ENCODE results near the gene SLC8A3. TPM values are rescaled to one million over a fixed set of nuclear protein-coding genes. Genes with fewer than 3 reads are reported as not detected.

SLC8A3 gene
- total and polyA plus RNA-seq, 2 donors (not counting 3 experiments of a cell fraction or from before 2014, with no cell fraction given) = not detected

DNA sequence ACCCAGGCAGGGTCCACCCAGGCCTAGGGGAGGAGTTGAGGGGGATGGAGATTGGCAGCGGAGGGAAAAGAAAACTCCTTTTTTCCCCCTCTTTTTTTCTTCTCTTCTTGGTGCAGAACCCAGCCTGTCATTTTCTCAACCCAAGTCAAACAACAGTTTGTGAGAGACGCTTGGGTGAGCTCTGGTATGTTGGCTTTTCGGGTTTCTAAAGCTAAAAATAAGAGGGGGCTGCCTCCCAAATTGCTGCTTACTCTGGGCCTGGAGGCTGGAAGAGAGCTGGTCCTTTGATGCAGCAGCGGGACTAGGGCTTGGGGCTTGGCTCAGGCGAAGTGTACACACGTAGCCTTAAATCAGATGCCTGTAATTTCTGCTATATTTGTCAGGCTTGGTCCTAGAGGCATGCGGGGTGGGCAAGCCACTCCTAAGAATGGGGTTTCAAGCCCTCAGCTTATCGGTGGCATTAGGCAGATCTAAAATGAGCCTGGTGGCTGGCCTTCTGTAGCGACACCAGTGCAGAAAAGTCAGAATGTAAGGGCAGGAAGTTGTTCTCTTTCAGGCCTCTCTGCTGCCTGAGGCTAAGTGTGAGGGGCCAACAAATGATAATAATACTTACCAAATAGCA lies 816 bp upstream of the SLC8A3 start:
- FAIRE-seq = peak; percentile 12
- ChIA-PET CTCF (interaction anchor here (0.9 kb wide), 2 partner anchors 17 to 102 kb away, joined by 3 to 5 read pairs; no protein-coding TSS in a partner anchor), POLR2A (no interaction called here)
- H4K20me1 ChIP-seq (replicated peaks; ENCODE audit: control insufficient read depth, extremely low read depth, insufficient read depth, low read length) = no peaks in the 10 kb centered on the region
- H3K9me1 ChIP-seq (replicated peaks; ENCODE audit: control insufficient read depth, extremely low read depth, insufficient read depth, low read length) = no peaks in the 10 kb centered on the region
- intact Hi-C loops (cut with micrococcal nuclease) (loop anchor here (5.0 to 10.0 kb wide), 2 partner anchors 168 to 375 kb away; partner anchors contain the start of gene COX16), dilution Hi-C loops (cut with MboI; ENCODE audit: extremely low pct_ligation_motif_present, low sequenced_read_pairs) (no loop called here)
- H3K27ac ChIP-seq (ENCODE audit: insufficient read depth, low read depth, low read length) = no peak overlapping the region
- H3K9me3 ChIP-seq (replicated peaks; ENCODE audit: control insufficient read depth, insufficient read depth, low read length) = no peaks in the 10 kb centered on the region
- TF ChIP-seq POLR2AphosphoS5 (IDR thresholded peaks at IDR 0.05; ENCODE audit: insufficient read depth, low read depth, low read length) (no peak), JUN (IDR thresholded peaks at IDR 0.05; ENCODE audit: borderline replicate concordance, insufficient read depth, insufficient read length, low read depth) (no peak), EZH2 (IDR thresholded peaks at IDR 0.05; ENCODE audit: borderline replicate concordance, low read depth, low read length, severe bottlenecking) (no peak), FOS (IDR thresholded peaks at IDR 0.05; ENCODE audit: borderline replicate concordance, insufficient read depth, low read length) (no peak), MYC (IDR thresholded peaks at IDR 0.05; ENCODE audit: low read depth, low read length) (no peak), POLR2A (IDR thresholded peaks at IDR 0.05; ENCODE audit: low read depth, low read length) (no peak), GATA2 (IDR thresholded peaks at IDR 0.05; ENCODE audit: insufficient read depth, insufficient read length, low read depth, low read length) (no peak)
- TF ChIP-seq, protein P1, sequence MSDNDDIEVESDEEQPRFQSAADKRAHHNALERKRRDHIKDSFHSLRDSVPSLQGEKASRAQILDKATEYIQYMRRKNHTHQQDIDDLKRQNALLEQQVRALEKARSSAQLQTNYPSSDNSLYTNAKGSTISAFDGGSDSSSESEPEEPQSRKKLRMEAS (IDR thresholded peaks at IDR 0.05; ENCODE audit: insufficient read depth, insufficient read length) = no peak
- TF ChIP-seq, protein P2, sequence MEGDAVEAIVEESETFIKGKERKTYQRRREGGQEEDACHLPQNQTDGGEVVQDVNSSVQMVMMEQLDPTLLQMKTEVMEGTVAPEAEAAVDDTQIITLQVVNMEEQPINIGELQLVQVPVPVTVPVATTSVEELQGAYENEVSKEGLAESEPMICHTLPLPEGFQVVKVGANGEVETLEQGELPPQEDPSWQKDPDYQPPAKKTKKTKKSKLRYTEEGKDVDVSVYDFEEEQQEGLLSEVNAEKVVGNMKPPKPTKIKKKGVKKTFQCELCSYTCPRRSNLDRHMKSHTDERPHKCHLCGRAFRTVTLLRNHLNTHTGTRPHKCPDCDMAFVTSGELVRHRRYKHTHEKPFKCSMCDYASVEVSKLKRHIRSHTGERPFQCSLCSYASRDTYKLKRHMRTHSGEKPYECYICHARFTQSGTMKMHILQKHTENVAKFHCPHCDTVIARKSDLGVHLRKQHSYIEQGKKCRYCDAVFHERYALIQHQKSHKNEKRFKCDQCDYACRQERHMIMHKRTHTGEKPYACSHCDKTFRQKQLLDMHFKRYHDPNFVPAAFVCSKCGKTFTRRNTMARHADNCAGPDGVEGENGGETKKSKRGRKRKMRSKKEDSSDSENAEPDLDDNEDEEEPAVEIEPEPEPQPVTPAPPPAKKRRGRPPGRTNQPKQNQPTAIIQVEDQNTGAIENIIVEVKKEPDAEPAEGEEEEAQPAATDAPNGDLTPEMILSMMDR (IDR thresholded peaks at IDR 0.05; ENCODE audit: extremely low read depth in 1 of 2, insufficient read depth in 1 of 2, low read depth in 1 of 2, low read length in 2 of 2) = no peak
- peak overlapping the region; percentile 93 for H3K4me2 ChIP-seq (ENCODE audit: insufficient read depth, low read length)
- DNase-seq (ENCODE audit: low read depth, low spot score) = no peak
- no peak overlapping the region for H3K9ac ChIP-seq (replicated peaks; ENCODE audit: extremely low read depth, insufficient read depth, low read length)
- peaks cover 19% of the 10 kb centered on the region for H3K4me1 ChIP-seq (ENCODE audit: control insufficient read depth, extremely low read depth, insufficient read depth, low read length)
- H3K79me2 ChIP-seq (ENCODE audit: control insufficient read depth, insufficient read depth, low read length) = no peaks in the 10 kb centered on the region
- no peak overlapping the region for H2AFZ ChIP-seq (ENCODE audit: low read depth, low read length)
- no peaks in the 10 kb centered on the region for H3K36me3 ChIP-seq (ENCODE audit: control insufficient read depth in 2 of 2, extremely low read depth in 1 of 2, insufficient read depth in 2 of 2, low read length in 2 of 2)
- peaks cover 16 to 30% of the 10 kb centered on the region in 2 experiments for H3K27me3 ChIP-seq (ENCODE audit: control insufficient read depth in 2 of 2, insufficient read depth in 2 of 2, low read length in 2 of 2)
- no TSS peak for BruUV-seq (replicated peaks)
- peak overlapping the region in 1 of 3 experiments; percentile 51 for H3K4me3 ChIP-seq (replicated peaks in 1 of 3; ENCODE audit: insufficient read depth in 1 of 3, low read depth in 1 of 3, low read length in 3 of 3)

Measured in endothelial cell of umbilical vein (primary cell).